ENCODE measurements around the gene TRIM13.
"Not testable (repeated sequence)": the region's sequence is repeated elsewhere in the genome, so short reads cannot be mapped to it uniquely, and the experiment has no call there.

Gene TRIM13

DNA sequence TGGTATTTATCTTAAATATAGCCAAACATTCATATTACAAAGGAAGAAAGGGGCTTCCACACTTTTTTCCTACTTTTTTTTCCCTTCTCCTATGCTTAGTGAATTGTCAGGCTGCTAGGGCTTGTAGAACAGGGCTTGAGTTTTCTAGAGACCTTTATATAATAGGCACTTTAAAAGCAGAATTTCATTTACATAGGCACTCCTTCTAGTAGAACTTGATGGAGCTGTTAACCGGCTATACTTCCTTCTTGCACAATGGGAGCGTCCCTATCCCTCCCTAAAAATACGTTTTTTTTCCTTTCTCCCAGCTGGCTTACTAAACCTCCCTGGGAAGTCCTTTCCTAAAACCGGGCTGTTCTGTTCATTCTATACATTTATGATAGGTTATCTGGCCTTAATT lies 1.1 kb downstream of the TRIM13 start:
- DNase-seq = no peak

DNA sequence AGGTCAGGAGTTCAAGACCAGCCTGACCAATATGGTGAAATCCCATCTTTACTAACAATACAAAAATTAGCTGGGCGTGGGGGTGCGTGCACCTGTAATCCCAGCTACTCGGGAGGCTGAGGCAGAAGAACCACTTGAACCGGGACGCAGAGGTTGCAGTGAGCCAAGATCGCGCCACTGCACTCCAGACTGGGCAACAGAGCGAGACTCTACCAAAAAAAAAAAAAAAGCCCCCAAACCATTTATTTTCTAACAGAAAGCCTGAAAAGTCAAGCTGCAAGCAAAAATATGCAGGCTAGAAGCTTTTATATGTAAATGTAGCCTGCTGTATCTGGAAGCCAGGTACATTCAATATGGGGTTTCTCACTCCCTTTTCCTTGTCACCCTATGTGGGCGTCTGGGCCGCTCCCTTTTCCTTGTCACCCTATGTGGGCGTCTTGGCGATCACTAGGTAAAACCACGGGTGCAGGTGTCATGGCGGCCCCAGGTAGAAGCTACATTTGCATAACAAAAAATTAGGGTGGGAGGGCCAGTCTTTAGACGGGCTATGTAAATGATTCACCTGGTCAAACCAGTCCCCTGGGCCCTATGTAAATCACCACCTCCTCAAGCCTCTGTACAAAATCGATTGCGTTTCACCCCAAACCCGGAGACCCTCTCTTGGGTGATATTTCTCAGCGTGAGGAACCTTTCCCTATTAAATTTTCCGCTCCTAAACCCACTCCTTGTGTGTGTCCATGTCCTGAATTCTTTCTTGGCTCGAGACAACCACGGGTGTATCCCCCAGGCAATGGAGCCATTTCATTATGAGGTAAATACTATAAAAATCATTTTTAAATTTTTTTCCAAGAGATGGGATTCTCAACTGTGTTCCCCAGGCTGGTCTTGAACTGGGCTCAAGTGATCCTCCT lies 2.1 kb downstream of the TRIM13 start:
- DNase-seq = no peak

DNA sequence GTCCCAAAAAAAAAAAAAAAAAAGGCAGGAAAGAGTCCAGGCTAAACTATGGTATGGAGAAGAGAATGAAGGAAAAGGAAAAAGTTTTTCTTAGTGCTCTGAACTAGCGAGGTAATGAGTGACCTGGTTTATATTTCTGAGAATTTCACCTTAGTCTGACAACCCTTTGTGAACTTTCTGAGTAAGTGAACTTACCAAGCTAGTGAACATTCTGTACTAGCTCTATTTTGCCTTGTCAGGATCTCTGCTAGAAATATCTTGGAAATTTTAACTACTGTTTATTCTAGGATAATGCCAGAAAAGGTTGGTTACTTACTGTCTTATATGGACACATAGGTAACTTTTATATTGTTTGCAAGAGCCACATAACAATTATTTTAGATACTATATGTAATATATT lies 4.4 kb downstream of the TRIM13 start:
- DNase-seq = no peak

DNA sequence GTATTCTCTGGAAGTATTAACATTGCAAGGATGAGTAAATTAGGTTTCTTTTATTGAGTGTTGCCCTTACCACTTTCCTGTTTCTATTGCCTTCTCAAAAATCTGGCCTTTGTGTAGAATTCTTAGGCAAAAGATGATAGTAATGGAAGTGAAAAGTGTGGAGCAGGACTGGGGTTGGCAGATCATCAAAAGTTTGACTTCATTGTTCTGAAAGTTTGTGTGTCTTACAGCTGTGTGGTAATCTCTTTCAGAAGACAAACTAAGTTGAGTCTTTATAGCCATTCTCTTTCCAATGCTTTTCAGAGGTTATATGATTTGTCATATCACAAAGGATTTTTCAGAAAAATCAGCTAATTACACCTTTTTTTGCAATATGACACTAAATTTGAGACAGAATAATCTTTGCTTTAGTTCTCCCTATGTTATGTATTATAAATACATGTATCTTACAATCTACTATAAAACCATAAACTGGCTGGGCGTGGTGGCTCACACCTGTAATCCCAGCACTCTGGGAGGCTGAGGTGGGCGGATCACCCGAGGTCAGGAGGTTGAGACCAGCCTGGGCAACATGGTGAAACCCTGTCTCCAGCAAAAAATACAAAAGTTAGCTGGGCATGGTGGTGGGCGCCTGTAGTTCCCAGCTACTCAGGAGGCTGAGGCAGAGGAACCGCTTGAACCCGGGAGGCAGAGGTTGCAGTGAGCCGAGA lies 9.7 kb downstream of the TRIM13 start:
- DNase-seq = no peak

DNA sequence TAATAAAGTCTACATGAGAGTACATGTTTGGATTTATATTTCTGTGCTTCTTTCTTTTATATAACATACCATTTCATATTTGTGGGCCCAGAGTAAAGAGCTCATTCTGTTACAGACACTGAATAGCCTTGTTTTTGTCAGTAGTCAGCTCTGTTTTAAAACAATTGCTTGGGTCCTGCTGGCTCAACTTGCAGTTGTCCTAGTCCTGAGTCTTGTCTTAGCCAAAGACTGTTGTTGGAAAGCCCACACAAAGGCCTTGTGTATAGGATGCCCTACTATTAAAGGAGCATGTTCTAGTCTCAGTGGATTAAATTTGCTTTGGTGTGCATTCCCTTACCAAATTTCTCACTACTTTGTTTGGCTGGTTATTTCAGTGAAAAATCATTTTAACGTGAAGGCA lies 14.6 kb downstream of the TRIM13 start:
- no peak for DNase-seq

DNA sequence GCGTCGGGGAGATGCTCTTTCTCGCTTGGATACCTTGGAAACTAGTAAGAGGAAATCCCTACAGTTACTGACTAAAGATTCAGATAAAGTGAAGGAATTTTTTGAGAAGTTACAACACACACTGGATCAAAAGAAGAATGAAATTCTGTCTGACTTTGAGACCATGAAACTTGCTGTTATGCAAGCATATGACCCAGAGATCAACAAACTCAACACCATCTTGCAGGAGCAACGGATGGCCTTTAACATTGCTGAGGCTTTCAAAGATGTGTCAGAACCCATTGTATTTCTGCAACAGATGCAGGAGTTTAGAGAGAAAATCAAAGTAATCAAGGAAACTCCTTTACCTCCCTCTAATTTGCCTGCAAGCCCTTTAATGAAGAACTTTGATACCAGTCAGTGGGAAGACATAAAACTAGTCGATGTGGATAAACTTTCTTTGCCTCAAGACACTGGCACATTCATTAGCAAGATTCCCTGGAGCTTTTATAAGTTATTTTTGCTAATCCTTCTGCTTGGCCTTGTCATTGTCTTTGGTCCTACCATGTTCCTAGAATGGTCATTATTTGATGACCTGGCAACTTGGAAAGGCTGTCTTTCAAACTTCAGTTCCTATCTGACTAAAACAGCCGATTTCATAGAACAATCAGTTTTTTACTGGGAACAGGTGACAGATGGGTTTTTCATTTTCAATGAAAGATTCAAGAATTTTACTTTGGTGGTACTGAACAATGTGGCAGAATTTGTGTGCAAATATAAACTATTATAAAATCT lies 15.7 kb downstream of the TRIM13 start:
- no peak for DNase-seq

DNA sequence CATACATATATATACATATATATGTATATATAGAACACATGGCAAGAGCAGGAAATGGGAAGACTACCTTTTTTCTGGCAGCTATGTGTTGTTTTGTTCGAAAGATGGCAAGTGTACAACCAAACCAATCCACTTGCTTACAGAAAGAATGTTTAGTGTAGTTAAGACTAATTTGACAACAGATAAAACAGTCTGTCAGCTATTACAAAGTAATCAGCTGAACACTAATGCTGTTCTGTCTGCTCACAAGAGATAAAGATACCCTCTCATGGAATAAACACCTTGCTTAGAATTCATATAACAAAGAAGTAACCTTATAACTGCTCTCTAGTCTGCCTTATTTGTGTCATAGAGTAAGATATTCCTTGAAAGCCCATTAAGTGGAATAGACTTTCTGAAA lies 17.5 kb downstream of the TRIM13 start:
- DNase-seq = no peak

DNA sequence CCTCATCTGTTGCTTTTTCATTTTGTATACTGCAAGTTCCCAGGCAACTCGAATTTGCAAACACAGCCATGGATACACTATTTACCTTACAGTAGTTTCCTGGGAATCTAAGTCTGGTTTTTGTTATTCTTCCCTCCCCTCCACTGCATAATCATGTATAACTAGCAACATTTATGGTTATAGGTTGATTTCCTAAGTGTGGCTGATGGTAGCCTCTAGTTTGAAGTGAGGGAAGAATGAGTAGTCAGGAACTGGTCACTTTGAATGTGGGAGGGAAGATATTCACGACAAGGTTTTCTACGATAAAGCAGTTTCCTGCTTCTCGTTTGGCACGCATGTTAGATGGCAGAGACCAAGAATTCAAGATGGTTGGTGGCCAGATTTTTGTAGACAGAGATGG lies 18.4 kb downstream of the TRIM13 start, which contains the start of gene KCNRG:
KCNRG (plus strand) TSS at position 187 of the 400 bp plus-strand sequence; CDS start at position 237, 50 bp downstream.
- DNase-seq = no peak

DNA sequence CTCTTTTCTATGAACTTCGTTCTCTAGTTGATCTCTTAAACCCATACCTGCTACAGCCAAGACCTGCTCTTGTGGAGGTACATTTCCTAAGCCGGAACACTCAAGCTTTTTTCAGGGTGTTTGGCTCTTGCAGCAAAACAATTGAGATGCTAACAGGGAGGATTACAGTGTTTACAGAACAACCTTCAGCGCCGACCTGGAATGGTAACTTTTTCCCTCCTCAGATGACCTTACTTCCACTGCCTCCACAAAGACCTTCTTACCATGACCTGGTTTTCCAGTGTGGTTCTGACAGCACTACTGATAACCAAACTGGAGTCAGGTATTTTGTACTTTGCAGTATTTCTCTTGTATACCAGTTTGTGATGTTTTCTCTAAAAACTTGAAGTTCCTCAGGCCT lies 18.9 kb downstream of the TRIM13 start:
- DNase-seq = no peak

DNA sequence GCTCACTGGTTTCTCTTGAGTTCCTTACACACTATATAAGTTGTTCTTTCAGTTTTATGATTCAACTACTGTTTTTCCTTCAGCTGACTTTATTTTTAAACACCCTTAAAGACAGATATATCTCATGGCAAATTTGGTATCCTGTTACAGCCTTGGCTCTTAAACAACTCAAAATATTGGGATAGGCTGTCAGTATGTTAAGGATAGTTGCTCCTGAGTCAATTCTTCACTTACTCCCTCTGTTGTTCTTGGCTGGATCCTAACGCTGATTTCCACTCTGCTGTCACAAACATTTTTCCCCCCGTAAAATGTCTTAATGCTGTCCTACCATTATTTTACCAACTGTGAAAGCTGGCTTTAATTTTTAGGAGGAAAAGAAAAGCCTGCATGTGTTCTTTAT lies 19.6 kb downstream of the TRIM13 start:
- DNase-seq = no peak

DNA sequence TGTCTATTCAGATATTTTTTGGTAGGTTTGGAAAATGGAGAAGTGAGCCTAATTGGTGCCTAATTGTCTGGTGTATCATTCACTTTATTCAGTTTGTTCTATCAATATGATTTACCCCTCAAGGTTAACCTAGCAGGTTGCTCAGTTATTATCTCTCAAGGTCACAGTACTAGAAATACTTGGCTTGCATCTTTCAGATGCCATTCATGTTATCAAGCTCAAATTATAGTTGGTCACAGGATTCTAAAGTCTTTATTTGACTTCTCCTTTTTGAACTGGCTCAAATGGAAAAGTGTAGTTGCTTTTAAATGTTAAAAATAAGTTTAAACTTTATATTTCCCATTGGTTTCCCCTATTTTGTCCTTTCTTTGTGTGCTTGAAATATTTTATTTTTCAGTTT lies 21.0 kb downstream of the TRIM13 start:
- DNase-seq = no peak

DNA sequence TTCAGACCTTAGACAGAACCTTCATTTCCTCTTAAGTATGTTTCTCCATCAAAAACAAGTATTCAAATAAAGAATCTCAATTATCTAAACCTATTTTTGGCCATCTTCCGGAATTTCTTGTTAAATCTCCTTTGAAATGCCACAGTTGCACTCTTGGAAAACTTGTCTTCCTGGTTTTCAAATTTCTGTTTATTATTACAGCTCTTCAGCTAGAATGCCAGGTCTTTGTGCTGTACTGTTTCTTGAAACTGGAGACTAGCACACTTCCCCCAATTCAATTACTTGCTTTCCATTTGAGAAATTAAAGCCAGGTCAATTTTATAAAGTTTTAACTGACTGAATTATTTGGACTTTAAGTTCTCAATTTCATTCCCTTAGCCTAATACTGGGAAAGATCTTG lies 28.6 kb downstream of the TRIM13 start:
- DNase-seq = no peak

DNA sequence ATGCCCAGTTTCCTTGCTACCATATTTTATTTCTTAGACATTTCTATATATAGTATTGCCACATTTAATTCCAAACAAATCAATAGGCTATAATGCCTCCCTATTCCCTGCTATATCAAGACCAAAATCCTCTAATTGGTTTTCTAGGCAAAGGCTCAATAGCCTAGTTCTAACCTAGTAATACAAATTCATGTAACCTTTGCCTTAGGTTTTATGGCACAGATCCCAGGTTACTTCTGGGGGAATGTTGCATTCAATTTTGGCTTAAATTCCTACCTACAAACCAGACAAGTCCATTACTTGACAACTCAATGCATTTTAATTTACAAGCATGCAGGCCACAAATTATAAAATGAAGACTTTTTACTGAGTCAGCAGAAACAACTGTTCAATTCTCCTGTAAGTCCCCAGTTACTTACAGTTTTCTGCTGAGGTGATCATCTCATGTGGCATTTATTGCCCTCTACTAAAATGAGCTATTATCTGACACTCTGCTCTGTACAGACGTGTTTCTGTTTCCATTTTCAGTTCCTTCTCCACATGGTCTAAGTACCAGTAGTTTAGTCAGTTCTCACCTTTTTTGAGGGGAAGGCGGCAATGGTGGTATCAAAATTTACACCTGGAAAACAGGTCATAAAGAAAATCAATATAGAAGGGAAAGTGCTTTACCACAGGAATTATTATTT lies 30.1 kb downstream of the TRIM13 start:
- no peak for DNase-seq

DNA sequence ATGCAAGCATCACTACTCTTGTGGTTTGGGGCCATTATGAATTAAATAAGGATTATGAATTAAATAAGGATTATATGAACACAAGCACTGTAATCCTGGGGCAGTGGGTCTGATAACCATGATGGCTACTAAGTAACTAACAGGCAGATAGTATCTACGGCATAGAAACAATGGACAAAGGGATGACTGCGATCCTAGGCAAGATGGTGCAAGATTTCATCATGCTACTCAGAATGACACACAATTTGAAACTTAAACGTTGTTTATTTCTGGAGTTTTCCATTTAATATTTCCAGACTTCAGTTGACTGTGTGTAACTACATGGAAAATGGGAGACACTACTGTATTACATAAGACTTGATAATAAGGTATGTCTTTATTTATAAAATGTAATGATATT lies 33.5 kb downstream of the TRIM13 start:
- DNase-seq = no peak

DNA sequence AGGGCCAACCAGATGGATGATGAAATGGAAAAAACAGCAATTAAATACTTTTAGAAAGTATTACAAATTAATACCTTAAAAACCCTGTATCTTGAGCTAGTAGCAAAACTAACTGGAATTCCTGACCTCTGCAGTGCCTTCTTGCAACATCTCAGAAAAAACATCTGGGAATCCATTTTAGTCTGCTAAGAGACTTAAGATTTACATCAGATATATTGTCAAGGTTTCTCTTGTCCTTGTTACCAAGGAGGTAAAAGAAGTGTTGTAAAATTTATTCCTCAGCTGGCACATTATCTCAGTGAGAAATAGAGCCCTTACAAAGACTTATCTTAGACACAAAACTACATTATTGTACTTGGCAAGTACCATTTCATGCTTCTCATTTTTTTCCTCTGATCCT lies 36.9 kb downstream of the TRIM13 start:
- no peak for DNase-seq

DNA sequence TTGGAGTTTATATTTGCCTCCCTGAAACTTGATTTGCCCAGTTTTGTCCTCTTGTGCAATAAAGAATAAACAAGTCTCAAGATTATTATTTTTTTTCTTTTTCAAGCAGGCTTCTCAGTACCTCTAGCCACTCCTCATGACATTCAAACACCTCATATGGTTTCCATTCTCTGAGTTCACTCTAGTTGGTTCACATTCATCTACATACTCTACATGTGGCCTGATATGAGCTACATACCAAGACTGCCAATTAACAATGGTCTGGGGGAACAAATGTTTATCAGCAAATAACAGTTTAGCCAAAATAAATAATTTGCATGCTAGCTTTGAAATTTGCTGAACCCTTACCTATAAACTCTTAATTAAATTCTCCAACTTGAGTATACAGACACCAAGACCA lies 40.9 kb downstream of the TRIM13 start:
- DNase-seq = no peak

DNA sequence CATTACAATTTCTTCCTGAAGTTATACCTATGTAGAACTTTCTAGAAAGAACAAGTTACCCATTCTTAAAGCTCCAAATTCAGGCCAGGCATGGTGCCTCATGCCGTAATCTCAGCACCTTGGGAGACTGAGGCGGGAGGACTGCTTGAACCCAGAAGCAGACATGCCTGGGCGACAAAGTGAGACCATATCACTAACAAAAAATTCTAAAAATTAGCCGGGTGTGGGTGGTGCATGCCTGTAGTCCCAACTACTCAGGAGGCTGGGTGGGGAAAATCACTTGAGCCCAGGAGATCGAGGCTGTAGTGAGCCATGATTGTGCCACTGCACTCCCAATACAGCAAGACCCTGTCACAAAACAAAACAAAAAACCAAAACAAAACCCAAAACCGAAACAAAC lies 41.4 kb downstream of the TRIM13 start:
- no peak for DNase-seq

DNA sequence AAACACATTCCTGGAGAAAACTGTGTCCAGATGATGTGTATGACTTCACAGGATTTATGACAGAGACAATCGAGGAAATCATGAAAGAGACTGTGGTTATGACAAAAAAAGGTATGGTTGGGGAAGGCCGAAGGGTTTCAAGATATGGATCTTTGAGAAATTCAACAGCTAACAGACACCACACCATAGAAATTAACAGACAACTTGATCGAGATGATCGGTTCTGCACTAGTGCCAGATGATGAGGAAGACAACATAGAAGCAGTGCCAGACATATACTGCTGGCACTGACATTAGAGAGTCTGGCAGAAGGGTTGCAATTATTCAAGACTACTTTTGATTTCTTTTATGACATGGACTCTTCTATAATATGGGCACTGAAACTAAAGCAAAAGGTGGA lies 55.6 kb downstream of the TRIM13 start:
- no peak for DNase-seq

DNA sequence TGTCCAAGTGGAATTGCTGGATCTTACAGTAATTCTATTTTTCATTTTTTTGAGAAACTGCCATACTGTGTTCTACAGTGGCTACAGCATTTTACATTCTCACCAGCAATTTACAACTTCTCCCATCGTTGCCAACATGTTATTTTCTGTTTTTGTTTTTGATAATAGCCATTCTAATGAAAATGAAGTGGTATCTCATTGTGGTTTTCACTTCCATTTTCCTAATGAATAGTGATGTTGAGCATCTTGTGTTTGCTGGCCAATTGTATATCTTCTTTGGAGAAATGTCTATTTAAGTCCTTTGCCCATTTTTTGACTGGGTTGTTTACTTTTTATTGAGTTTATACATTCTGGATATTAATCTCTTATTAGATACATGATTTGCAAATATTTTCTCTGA lies 57.0 kb downstream of the TRIM13 start:
- no peak for DNase-seq

DNA sequence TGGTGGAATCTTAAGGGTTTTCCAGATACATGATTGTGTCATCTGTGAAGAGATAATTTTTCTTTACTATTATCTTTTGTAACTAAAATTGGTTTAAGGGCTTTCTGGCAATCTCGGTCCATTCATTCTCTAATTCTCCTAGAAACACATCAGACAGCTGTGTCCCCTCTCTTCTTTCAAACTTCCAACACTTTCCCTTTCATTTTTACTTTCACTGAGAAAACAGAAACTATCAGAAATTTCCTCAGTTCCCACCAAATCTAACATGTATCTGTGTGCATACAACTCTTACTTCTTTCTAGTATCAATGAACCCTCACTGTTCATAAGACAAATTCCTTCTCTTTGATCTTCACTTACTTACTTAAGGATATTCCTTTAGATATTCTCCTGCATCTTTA lies 58.6 kb downstream of the TRIM13 start:
- no peak for DNase-seq

DNA sequence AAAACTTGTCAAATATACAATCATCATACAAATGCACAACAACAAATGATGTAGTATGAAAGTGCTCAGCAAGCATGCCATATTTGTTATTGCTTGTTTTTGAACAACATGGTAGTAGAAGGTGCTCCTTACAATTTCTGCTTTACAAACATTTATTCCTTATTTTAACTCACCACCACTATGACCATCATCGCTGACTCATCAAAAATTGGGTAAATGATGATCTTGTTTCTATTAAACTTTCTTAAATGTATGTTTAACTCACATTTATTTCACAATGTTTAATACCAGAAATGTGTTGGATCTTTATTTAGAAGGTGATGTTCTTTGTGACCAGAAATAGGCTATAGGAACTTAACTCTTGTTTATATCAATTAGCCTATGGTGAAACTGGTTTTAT lies 63.9 kb downstream of the TRIM13 start:
- DNase-seq = no peak

DNA sequence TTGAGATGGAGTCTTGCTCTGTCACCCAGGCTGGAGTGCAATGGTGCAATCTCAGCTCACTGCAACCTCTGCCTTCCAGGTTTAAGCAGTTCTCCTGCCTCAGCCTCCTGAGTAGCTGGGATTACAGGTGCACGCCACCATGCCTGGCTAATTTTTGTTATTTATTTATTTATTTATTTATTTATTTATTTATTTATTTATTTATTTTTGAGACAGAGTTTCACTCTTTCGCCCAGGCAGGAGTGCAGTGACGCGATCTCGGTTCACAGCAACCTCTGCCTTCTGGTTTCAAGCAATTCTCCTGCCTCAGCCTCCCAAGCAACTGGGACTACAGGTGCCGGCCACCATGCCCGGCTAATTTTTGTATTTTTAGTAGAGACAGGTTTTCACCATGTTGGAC lies 65.5 kb downstream of the TRIM13 start:
- not testable (repeated sequence) for DNase-seq

DNA sequence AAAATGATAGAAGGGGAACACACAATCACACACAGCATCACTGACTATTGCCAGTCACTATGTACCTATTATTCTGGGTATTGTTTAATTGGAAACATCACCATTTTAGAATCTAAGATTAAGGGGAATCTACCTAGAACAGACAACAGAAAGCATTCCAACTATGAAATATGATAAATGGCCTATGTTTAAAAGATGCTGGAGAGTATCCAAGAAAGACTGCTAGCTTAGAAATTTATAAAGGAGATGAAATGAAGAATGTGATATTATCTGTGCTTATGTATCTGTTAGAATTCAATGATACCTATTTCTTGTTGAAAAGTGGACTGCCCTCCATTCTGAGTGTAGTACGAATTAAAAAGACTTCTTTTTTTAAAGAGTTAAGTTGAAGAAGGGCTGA lies 68.9 kb downstream of the TRIM13 start:
- DNase-seq = no peak
